ENCODE data around the gene SYCE1.
"Not testable (repeated sequence)": the region's sequence is repeated elsewhere in the genome, so short reads cannot be mapped to it uniquely, and the experiment has no call there.

SYCE1 gene

GRCh38 chr10:133565441-133566294 is at the start of gene SYCE1:
TSS of gene SYCE1 (minus strand) at chr10:133565583. CDS start at chr10:133565529, 54 bp downstream.
- DNase-seq (ENCODE audit: low read depth in 2 of 3, low spot score in 2 of 3) = no peak

GRCh38 chr10:133614830-133615580 is 49.6 kb upstream of the SYCE1 start:
- DNase-seq (ENCODE audit: low read depth in 2 of 3, low spot score in 2 of 3) = no peak

- no peak for DNase-seq (ENCODE audit: low read depth in 2 of 3, low spot score in 2 of 3)
These were observed 48.3 kb upstream of the SYCE1 start for GRCh38 chr10:133613699-133614098.

- no peak for DNase-seq (ENCODE audit: low read depth in 2 of 3, low spot score in 2 of 3)
These were observed 45.7 kb upstream of the SYCE1 start for GRCh38 chr10:133611079-133611478.

GRCh38 chr10:133608855-133609254 is 43.5 kb upstream of the SYCE1 start:
- no peak for DNase-seq (ENCODE audit: low read depth in 2 of 3, low spot score in 2 of 3)

- DNase-seq (ENCODE audit: low read depth in 2 of 3, low spot score in 2 of 3) = not testable (repeated sequence)
These were observed 38.1 kb upstream of the SYCE1 start for GRCh38 chr10:133603434-133603833.

GRCh38 chr10:133600657-133601056 is 35.3 kb upstream of the SYCE1 start:
- DNase-seq (ENCODE audit: low read depth in 2 of 3, low spot score in 2 of 3) = no peak

GRCh38 chr10:133599869-133600268 is 34.5 kb upstream of the SYCE1 start:
- DNase-seq (ENCODE audit: low read depth in 2 of 3, low spot score in 2 of 3) = not testable (repeated sequence)

- no peak for DNase-seq (ENCODE audit: low read depth in 2 of 3, low spot score in 2 of 3)
These were observed 27.3 kb upstream of the SYCE1 start for GRCh38 chr10:133592716-133593115.

- DNase-seq (ENCODE audit: low read depth in 2 of 3, low spot score in 2 of 3) = no peak
These were observed 25.6 kb upstream of the SYCE1 start for GRCh38 chr10:133590970-133591359.

- DNase-seq (ENCODE audit: low read depth in 2 of 3, low spot score in 2 of 3) = no peak
These were observed 25.0 kb upstream of the SYCE1 start for GRCh38 chr10:133590226-133590969.

- DNase-seq (ENCODE audit: low read depth in 2 of 3, low spot score in 2 of 3) = not testable (repeated sequence)
These were observed 11.7 kb upstream of the SYCE1 start for GRCh38 chr10:133577037-133577436.

GRCh38 chr10:133573460-133573859 is 8.1 kb upstream of the SYCE1 start:
- not testable (repeated sequence) for DNase-seq (ENCODE audit: low read depth in 2 of 3, low spot score in 2 of 3)

- not testable (repeated sequence) for DNase-seq (ENCODE audit: low read depth in 2 of 3, low spot score in 2 of 3)
These were observed 6.7 kb upstream of the SYCE1 start for GRCh38 chr10:133572055-133572454.

- not testable (repeated sequence) for DNase-seq (ENCODE audit: low read depth in 2 of 3, low spot score in 2 of 3)
These were observed 4.4 kb upstream of the SYCE1 start for GRCh38 chr10:133569801-133570200.

- not testable (repeated sequence) for DNase-seq (ENCODE audit: low read depth in 2 of 3, low spot score in 2 of 3)
These were observed 3.6 kb upstream of the SYCE1 start for GRCh38 chr10:133568831-133569527.

GRCh38 chr10:133568287-133568614 is 2.9 kb upstream of the SYCE1 start:
- no peak for DNase-seq (ENCODE audit: low read depth in 2 of 3, low spot score in 2 of 3)

GRCh38 chr10:133567609-133568286 is 2.4 kb upstream of the SYCE1 start:
- DNase-seq (ENCODE audit: low read depth in 2 of 3, low spot score in 2 of 3) = no peak

GRCh38 chr10:133567119-133567518 is 1.7 kb upstream of the SYCE1 start:
- no peak for DNase-seq (ENCODE audit: low read depth in 2 of 3, low spot score in 2 of 3)

GRCh38 chr10:133564816-133565215 is 567 bp downstream of the SYCE1 start:
- no peak for DNase-seq (ENCODE audit: low read depth in 2 of 3, low spot score in 2 of 3)
